Measurements from ENCODE around the gene LRRC23.

DNA sequence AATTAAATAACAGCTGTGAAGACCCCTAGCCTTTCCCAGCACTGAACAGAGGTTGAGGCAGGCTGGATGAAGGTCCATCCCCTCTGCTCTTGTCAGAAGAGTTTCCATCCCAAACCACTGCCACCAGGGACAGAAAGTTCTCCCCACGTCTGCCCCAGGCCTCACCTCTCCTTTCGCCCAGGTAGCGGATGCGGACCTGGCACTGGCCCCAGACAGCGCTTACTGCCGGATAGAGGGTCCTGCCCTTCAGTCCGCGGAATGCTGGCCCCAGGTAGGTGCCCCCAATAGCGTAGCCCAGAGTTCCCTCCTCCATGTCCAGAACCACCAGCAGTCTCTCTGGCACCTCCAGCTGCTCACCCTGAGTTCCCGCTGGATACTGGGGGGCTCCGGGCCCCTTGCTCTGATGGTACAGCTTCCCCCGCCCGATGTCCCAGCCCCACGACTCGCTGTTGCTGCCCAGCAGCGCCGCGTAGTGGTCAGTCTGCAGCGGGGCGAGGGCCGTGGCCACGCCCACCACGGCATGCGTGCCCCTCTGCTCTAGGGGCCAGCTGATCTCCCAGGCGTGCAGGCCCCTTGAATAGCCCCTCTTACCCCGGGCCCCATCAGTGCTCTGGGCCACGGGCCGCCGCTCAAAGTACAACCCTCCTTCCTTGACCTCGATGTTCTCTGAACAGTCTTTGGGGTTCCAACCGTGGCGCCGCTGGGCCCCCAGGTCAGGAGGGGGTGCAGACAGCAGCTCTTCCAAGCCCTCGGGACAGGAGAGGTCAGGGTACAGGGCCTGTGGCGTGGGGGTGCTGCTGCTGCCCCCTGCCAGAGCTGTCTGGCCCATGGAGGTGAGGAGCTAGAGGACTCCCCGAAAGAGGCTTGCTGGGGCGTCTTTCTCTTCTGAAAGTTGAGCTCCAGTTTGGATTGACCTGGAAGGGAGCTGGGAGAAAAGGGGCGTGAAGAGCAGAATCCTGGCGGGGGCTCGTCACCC lies 32.3 kb upstream of the LRRC23 start:
- TF ChIP-seq POLR2A (IDR thresholded peaks at IDR 0.05): no peak
- TF ChIP-seq CTCF (IDR thresholded peaks at IDR 0.05): peak; percentile 81 to 91 (median 89)
